Cardiac fibroblast (primary cell): Measurements from ENCODE around the gene POLR1D.
A peak's percentile ranks its signal among the peaks of the same experiment; 100 is the strongest.

Source experiments
- DNase-seq, 2 donors: peaks; one replicate each; pipeline versions ENCODE4 v3.0.0 to v3.0.0-alpha.2; 2010; ENCODE audit warnings: low read depth in 2 of 2
- H3K4me3 ChIP-seq, 2 donors: replicated peaks in 1 of 2; 1 replicate in 1 of 2; 2 replicates in 1 of 2; pipeline ENCODE4 v1.5.1; 2011; ENCODE audit warnings: low read depth in 2 of 2, low read length in 2 of 2, mild to moderate bottlenecking in 2 of 2, moderate library complexity in 1 of 2
- CTCF ChIP-seq: IDR thresholded peaks from one replicate; pipeline ENCODE4 v1.5.1; 2011; ENCODE audit warnings: low read depth, mild to moderate bottlenecking, low read length, inconsistent platforms

Gene POLR1D

GRCh38 chr13:27658546-27658945 lies 36.9 kb downstream of the POLR1D start:
- H3K4me3 ChIP-seq: no peak overlapping the region
- peak; percentile 69 to 76 for DNase-seq
- no peak for TF ChIP-seq CTCF

DNA sequence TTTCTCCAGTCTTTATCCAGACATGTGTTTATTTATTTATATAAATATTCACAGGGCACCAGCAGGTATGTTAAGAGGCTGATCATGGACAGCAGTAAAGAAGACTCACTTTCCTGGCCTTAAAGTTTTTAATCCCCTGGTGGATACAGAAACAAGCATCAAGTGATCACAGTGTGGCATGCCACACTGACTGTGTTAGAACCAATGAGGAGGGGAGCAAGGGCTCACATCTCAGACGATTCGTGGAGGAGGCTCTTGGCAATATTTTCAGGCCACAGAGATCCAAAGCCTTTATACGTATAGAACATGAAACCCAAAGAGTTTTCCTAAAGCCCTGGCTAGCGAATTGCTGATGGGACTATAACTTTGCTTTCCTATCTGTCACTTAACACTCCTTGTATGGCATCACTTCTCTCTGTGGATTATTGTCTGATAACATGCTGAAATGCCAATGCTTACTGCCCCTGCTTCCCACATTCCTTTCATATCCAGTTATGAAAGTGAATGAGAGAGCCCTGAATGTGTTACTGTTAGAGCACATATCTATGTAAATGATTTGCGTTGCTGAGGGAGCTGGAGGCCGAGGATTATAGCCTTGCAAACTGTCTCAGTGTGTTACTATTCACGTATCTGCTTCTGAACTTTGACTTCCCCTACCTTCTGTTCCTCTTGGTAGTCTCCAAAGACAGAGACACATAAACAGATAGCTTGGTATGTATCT lies 37.6 kb downstream of the POLR1D start:
- no peak for TF ChIP-seq CTCF
- peak in 1 of 2 donors; percentile 59 for DNase-seq

DNA sequence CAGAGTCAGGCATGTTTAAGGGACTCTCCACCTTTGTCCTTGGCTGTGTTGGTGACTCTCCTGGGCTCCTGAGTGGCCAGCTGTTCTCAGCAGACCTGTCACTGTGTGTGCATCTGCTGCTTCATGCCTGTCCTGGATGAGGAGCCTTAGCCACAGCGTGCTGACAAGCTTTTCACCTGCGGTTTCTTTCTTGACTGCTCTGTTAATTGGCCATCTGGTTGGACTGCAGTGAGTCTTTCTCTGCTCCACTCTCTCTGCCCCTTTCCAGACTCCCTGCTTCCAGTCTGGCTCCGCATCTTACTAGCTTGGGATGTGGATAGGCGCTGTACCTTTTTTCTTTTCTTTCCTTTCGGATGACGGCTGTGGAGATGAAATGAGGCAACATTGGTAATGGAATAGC lies 38.8 kb downstream of the POLR1D start:
- no peak for TF ChIP-seq CTCF
- H3K4me3 ChIP-seq: no peak overlapping the region
- DNase-seq: no peak

More for the DNA sequence above, 37.6 kb downstream of the POLR1D start:
- no peak overlapping the region for H3K4me3 ChIP-seq

DNA sequence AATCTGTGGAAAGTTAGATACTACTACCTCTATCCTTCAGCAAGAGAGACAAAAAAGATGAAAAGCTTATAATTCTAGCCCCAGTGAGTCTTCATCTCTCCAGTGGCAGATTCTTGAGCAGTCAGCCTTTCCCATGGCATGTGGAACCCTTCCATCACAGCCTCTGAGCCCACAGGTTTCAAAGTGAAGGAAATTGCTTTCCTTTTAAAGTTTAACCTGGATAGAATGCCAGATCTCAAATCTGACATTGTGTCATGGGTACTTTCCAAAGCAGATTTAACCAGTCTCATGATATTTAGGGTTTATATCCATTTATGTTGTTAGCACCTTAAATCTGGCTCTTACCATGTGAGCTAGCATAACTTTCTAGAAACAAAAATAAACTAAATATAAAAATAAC lies 39.3 kb downstream of the POLR1D start:
- TF ChIP-seq CTCF: no peak
- no peak for DNase-seq
- no peak overlapping the region for H3K4me3 ChIP-seq

DNA sequence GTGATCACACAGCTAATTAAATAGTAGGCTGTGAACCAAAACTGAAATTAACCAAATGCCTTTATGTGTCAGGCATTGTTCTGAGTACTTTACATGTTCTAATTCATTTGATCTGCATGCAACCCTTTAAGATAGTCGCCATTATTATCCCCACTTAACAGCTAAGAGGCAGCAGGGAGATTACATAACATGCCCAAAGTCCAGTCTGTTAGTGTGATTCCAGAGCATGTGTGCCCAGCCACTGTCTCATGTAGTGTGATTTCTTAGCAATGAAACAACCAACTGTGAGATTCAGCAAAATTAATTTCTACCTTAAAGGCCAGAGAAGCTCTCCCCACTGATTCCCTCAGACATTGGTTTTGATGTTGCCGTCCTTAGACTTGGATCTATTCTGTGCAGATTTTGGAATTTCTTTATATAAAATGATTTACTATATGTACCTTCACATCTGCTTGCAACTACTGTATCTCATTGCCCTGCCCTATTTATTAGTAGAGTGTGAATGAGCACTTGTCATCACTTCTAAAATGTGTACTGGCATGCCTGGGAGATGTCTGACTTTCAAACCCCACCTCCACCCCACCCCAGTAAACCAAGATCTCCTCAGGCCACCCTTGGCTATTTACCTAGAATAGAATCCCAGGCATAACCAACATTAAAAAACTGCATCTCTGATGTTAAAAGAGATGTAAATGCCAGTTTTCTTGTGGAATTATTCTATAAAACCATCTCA lies 41.2 kb downstream of the POLR1D start:
- H3K4me3 ChIP-seq: no peak overlapping the region
- no peak for TF ChIP-seq CTCF
- no peak for DNase-seq

DNA sequence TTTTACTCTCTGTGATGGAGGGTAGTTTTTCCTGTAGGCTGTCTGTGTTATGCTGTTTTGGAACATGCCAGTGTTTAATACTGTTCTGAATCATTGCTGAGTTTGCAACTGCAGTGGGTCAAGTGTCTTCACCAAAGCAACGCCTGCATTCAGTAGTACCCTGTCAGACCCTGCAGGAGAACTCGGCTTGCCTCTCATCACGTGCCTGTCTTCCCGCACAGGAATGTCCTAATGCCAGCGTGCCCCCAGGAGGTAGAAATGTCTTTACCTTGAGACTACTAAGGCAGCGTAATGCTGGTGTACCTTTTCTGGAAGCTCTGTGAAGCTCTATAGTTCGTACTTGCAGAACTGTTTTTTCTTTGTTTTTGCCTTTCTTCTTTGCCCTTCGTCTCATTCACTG lies 42.3 kb downstream of the POLR1D start:
- no peak for DNase-seq
- no peak for TF ChIP-seq CTCF
- no peak overlapping the region for H3K4me3 ChIP-seq
